Measurements from ENCODE around the gene PHLPP1. TPM values are rescaled to one million over a fixed set of nuclear protein-coding genes. Genes with fewer than 3 reads are reported as not detected.
A peak's percentile ranks its signal among the peaks of the same experiment; 100 is the strongest.

The PHLPP1 gene
- polyA plus RNA-seq, 2 of the 4 experiments (the other 2 are of a cell fraction): 6.5 to 12.1 TPM

DNA sequence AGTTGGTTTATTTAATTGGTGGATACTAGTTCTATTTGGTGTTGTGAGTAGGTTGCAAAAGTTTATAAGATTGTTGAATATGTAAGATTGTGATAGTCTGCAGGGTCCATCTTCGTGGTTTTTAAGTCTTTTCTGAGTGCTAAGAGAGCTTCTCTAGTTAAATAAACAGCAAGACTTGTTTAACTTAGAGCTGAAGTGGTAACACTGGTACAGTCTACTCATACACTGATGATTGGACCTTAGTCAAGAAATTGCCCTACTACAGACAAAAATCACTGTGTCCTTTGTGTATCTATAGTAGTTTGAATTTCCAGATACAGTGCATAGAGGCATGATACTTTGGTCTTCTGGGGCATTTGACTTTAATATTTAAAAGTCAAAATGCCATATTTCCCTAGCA lies 94.6 kb downstream of the PHLPP1 start:
- FAIRE-seq: no peak
- POLR2A ChIA-PET: no interaction called here
- DNase-seq (ENCODE audit: low read depth in 1 of 2, low spot score in 1 of 2): no peak
- CTCF ChIA-PET: no interaction called here
- no peak for TF ChIP-seq RCOR1 (IDR thresholded peaks at IDR 0.05; ENCODE audit: low read depth, low read length)
- TF ChIP-seq GATA3 (IDR thresholded peaks at IDR 0.05; ENCODE audit: borderline replicate concordance): no peak
- no peak for TF ChIP-seq FOSB (CRISPR knock-in tag; IDR thresholded peaks at IDR 0.05)
- TF ChIP-seq HOXA7 (CRISPR knock-in tag; IDR thresholded peaks at IDR 0.05): no peak
- TF ChIP-seq, protein P1, sequence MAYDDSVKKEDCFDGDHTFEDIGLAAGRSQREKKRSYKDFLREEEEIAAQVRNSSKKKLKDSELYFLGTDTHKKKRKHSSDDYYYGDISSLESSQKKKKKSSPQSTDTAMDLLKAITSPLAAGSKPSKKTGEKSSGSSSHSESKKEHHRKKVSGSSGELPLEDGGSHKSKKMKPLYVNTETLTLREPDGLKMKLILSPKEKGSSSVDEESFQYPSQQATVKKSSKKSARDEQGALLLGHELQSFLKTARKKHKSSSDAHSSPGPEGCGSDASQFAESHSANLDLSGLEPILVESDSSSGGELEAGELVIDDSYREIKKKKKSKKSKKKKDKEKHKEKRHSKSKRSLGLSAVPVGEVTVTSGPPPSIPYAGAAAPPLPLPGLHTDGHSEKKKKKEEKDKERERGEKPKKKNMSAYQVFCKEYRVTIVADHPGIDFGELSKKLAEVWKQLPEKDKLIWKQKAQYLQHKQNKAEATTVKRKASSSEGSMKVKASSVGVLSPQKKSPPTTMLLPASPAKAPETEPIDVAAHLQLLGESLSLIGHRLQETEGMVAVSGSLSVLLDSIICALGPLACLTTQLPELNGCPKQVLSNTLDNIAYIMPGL (CRISPR knock-in tag; IDR thresholded peaks at IDR 0.05; ENCODE audit: borderline replicate concordance): no peak
- TF ChIP-seq HDAC2 (IDR thresholded peaks at IDR 0.05): no peak
- TF ChIP-seq, protein P2, sequence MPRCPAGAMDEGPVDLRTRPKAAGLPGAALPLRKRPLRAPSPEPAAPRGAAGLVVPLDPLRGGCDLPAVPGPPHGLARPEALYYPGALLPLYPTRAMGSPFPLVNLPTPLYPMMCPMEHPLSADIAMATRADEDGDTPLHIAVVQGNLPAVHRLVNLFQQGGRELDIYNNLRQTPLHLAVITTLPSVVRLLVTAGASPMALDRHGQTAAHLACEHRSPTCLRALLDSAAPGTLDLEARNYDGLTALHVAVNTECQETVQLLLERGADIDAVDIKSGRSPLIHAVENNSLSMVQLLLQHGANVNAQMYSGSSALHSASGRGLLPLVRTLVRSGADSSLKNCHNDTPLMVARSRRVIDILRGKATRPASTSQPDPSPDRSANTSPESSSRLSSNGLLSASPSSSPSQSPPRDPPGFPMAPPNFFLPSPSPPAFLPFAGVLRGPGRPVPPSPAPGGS (IDR thresholded peaks at IDR 0.05): no peak
- TF ChIP-seq HOXB13 (CRISPR knock-in tag; IDR thresholded peaks at IDR 0.05; ENCODE audit: low read depth): no peak
- TF ChIP-seq TFCP2L1 (CRISPR knock-in tag; IDR thresholded peaks at IDR 0.05): no peak
- no peak for TF ChIP-seq CBX8 (IDR thresholded peaks at IDR 0.05)
- TF ChIP-seq, protein P3, sequence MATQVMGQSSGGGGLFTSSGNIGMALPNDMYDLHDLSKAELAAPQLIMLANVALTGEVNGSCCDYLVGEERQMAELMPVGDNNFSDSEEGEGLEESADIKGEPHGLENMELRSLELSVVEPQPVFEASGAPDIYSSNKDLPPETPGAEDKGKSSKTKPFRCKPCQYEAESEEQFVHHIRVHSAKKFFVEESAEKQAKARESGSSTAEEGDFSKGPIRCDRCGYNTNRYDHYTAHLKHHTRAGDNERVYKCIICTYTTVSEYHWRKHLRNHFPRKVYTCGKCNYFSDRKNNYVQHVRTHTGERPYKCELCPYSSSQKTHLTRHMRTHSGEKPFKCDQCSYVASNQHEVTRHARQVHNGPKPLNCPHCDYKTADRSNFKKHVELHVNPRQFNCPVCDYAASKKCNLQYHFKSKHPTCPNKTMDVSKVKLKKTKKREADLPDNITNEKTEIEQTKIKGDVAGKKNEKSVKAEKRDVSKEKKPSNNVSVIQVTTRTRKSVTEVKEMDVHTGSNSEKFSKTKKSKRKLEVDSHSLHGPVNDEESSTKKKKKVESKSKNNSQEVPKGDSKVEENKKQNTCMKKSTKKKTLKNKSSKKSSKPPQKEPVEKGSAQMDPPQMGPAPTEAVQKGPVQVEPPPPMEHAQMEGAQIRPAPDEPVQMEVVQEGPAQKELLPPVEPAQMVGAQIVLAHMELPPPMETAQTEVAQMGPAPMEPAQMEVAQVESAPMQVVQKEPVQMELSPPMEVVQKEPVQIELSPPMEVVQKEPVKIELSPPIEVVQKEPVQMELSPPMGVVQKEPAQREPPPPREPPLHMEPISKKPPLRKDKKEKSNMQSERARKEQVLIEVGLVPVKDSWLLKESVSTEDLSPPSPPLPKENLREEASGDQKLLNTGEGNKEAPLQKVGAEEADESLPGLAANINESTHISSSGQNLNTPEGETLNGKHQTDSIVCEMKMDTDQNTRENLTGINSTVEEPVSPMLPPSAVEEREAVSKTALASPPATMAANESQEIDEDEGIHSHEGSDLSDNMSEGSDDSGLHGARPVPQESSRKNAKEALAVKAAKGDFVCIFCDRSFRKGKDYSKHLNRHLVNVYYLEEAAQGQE (IDR thresholded peaks at IDR 0.05): no peak
- TF ChIP-seq ZC3H11A (IDR thresholded peaks at IDR 0.05): no peak
- no peak for TF ChIP-seq ZNF302 (CRISPR knock-in tag; IDR thresholded peaks at IDR 0.05)
- no peak for TF ChIP-seq MAFK (IDR thresholded peaks at IDR 0.05; ENCODE audit: partially characterized antibody)
- no peak for TF ChIP-seq PBX3 (IDR thresholded peaks at IDR 0.05)
- TF ChIP-seq FOSL2 (IDR thresholded peaks at IDR 0.05): no peak
- TF ChIP-seq FOSL2 (CRISPR knock-in tag; IDR thresholded peaks at IDR 0.05): no peak
- Histone ChIP-seq H3K4me2 (peak overlapping the region; percentile 98), H3K4me1 (peaks cover 58% of the 10 kb centered on the region), H3K9me3 (no peaks in the 10 kb centered on the region), H3K27ac (peak overlapping the region; percentile 87 to 90), H3K4me3 (no peak overlapping the region)
- WGBS (ENCODE audit: missing lambda C conversion rate): 7% methylated on average over 1 of the region's 1 CpG
- no peak for ATAC-seq

DNA sequence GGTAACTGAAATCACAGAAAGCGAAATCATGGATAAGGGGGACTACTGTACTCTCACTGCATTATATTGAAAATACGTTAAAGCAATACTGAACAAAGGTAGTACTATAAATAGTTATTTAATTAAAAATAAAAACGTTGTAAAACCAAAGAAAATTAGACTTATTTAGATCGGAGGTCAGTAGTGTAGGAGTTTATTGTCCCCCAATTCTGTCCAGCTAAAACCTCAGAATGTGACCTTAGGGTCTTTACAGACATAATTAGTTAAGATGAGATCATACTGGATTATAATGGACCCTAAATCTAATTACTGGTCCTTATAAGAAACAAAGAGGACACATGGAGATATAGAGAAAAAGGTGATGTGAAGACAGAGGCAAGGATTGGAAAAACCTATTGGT lies 95.3 kb downstream of the PHLPP1 start:
- no peaks in the 10 kb centered on the region for H3K9me3 ChIP-seq
- DNase-seq (ENCODE audit: low read depth in 1 of 2, low spot score in 1 of 2) (no peak), FAIRE-seq (no peak), ATAC-seq (no peak)
- H3K4me3 ChIP-seq: no peak overlapping the region
- 53% methylated on average over 4 of the region's 4 CpGs for WGBS (ENCODE audit: missing lambda C conversion rate)
- POLR2A ChIA-PET: no interaction called here
- H3K27ac ChIP-seq: peak overlapping the region; percentile 87 to 90
- CTCF ChIA-PET: no interaction called here
- peaks cover 65% of the 10 kb centered on the region for H3K4me1 ChIP-seq
- TF ChIP-seq HOXB13 (CRISPR knock-in tag; IDR thresholded peaks at IDR 0.05; ENCODE audit: low read depth): no peak
- TF ChIP-seq KDM5A (IDR thresholded peaks at IDR 0.05): no peak
- no peak for TF ChIP-seq SREBF2 (IDR thresholded peaks at IDR 0.05)
- TF ChIP-seq SMC3 (IDR thresholded peaks at IDR 0.05): no peak
- no peak for TF ChIP-seq POLR2AphosphoS2 (conservative IDR thresholded peaks at IDR 0.05; ENCODE audit: low read length)
- TF ChIP-seq, protein P2 (IDR thresholded peaks at IDR 0.05): no peak
- TF ChIP-seq ZFP36 (IDR thresholded peaks at IDR 0.05; ENCODE audit: borderline replicate concordance, partially characterized antibody): no peak
- TF ChIP-seq GATA3 (IDR thresholded peaks at IDR 0.05; ENCODE audit: borderline replicate concordance): no peak
- TF ChIP-seq JUNB (IDR thresholded peaks at IDR 0.05): no peak
- no peak for TF ChIP-seq MAFK (IDR thresholded peaks at IDR 0.05; ENCODE audit: partially characterized antibody)
- no peak for TF ChIP-seq HDAC2 (IDR thresholded peaks at IDR 0.05)
- TF ChIP-seq NR3C1 (IDR thresholded peaks at IDR 0.05): no peak
- TF ChIP-seq EP300 (IDR thresholded peaks at IDR 0.05): no peak
- H3K4me2 ChIP-seq: peak overlapping the region; percentile 98
